OCI-LY1 (cell line): ENCODE data around the gene LMTK2.

Source experiments
- CTCF ChIP-seq: fragments of 200-600 bp; sonication (generic), shearing (Covaris generic); IDR thresholded peaks from 2 replicates; pipeline ENCODE4 v1.5.1; 2017; ENCODE audit warnings: mild to moderate bottlenecking, antibody characterized with exemption, low read length, moderate library complexity, mixed read lengths
- EZH2 ChIP-seq: fragments of 200-600 bp; sonication (generic), shearing (Covaris generic); IDR thresholded peaks from 2 replicates; pipeline ENCODE4 v1.8.0; 2017; ENCODE audit warnings: borderline replicate concordance, mixed run types, mild to moderate bottlenecking, antibody characterized with exemption, low read length, moderate library complexity, mixed read lengths

GRCh38 chr7:98213296-98213887, 106.7 kb downstream of the LMTK2 start:
- TF ChIP-seq CTCF, result no peak
- no peak for TF ChIP-seq EZH2
